H1 (cell line): Measurements from ENCODE around the gene NF1. TPM values are rescaled to one million over a fixed set of nuclear protein-coding genes. Genes with fewer than 3 reads are reported as not detected.

ENCODE experiments used
- CTCF ChIA-PET: fragments of 300-600 bp; sonication (Branson Sonifier 250); formaldehyde crosslinking; loops from one replicate; lab custom pipeline; 2021; ENCODE audit not compliant: partially characterized antibody; lab: Charles Lee
- POLR2A ChIA-PET: fragments of 300-600 bp; sonication (Branson Sonifier 250); formaldehyde crosslinking; loops from one replicate; lab custom pipeline; 2021; ENCODE audit warnings: inconsistent platforms; ENCODE audit not compliant: partially characterized antibody; lab: Charles Lee
- DNase-seq, 2 experiments: peaks; one replicate each; pipeline versions ENCODE4 v3.0.0 to v3.0.0-alpha.2; 2010 to 2022; ENCODE audit warnings: low spot score in 2 of 2, low read depth in 1 of 2, mixed read lengths in 1 of 2
- FAIRE-seq: peaks from 2 replicates; lab custom pipeline; 2011; peaks lifted over from hg19 to GRCh38; lab: Jason Lieb, UNC
- H2AFZ ChIP-seq: 2 replicates; pipeline ENCODE4 v1.8.1; 2012; ENCODE audit warnings: low read length, inconsistent platforms
- H2AK5ac ChIP-seq: 2 replicates; pipeline ENCODE4 v1.6.1; 2013; ENCODE audit warnings: low read depth, low read length
- H2BK120ac ChIP-seq: replicated peaks from 2 replicates; pipeline ENCODE3; 2013; ENCODE audit warnings: low read depth, low read length, inconsistent platforms
- H2BK12ac ChIP-seq: 2 replicates; pipeline ENCODE4 v1.6.1; 2013; ENCODE audit warnings: low read depth, low read length
- H2BK15ac ChIP-seq: 2 replicates; pipeline ENCODE4 v1.6.1; 2013; ENCODE audit warnings: low read length
- H2BK20ac ChIP-seq: 2 replicates; pipeline ENCODE4 v1.6.1; 2013; ENCODE audit warnings: low read length
- H2BK5ac ChIP-seq: 2 replicates; pipeline ENCODE4 v1.6.1; 2013; ENCODE audit warnings: low read depth, low read length
- H3K14ac ChIP-seq: 2 replicates; pipeline ENCODE4 v1.6.1; 2013; ENCODE audit warnings: inconsistent platforms; ENCODE audit not compliant: insufficient read length
- H3K18ac ChIP-seq: 2 replicates; pipeline ENCODE4 v1.6.1; 2013; ENCODE audit warnings: low read length; ENCODE audit errors: extremely low read depth
- H3K23ac ChIP-seq: 2 replicates; pipeline ENCODE4 v1.6.1; 2013; ENCODE audit warnings: inconsistent platforms; ENCODE audit not compliant: insufficient read length
- H3K23me2 ChIP-seq: 2 replicates; pipeline ENCODE4 v1.6.1; 2013; ENCODE audit warnings: low read depth, low read length
- H3K27ac ChIP-seq: 2 replicates; pipeline ENCODE4 v1.6.1; 2011; ENCODE audit warnings: low read depth, low read length, inconsistent platforms
- H3K27me3 ChIP-seq, 4 experiments: replicated peaks in 1 of 4; 1 replicate in 1 of 4; 2 replicates in 3 of 4; pipeline versions ENCODE4 v1.6.1 to v1.8.1; 2011 to 2013; ENCODE audit warnings: low read length in 3 of 4, mild to moderate bottlenecking in 3 of 4, inconsistent platforms in 2 of 4, mixed read lengths in 2 of 4, moderate library complexity in 1 of 4; ENCODE audit not compliant: control insufficient read depth in 3 of 4, insufficient read depth in 3 of 4; ENCODE audit errors: extremely low read depth in 1 of 4
- H3K36me3 ChIP-seq, 4 experiments: 2 replicates each; pipeline versions ENCODE4 v1.6.1 to v1.8.1; 2011 to 2013; ENCODE audit warnings: mild to moderate bottlenecking in 4 of 4, low read length in 3 of 4, moderate library complexity in 2 of 4, control low read depth in 1 of 4, inconsistent platforms in 1 of 4; ENCODE audit not compliant: insufficient read depth in 4 of 4, control insufficient read depth in 2 of 4
- H3K4ac ChIP-seq: replicated peaks from 2 replicates; pipeline ENCODE3; 2013; ENCODE audit warnings: low read length, low read depth, mixed read lengths, inconsistent platforms; ENCODE audit not compliant: insufficient read length
- H3K4me1 ChIP-seq, 4 experiments: replicated peaks in 1 of 4; 1 replicate in 1 of 4; 2 replicates in 3 of 4; pipeline versions ENCODE4 v1.6.1 to v1.8.1; 2011 to 2013; ENCODE audit warnings: low read length in 3 of 4, inconsistent platforms in 2 of 4, mixed read lengths in 1 of 4; ENCODE audit not compliant: insufficient read depth in 4 of 4, control insufficient read depth in 3 of 4
- H3K4me2 ChIP-seq, 2 experiments: 2 replicates each; pipeline versions ENCODE4 v1.6.1 to v1.8.1; 2011 to 2013; ENCODE audit warnings: low read depth in 2 of 2, low read length in 2 of 2, control low read depth in 1 of 2, inconsistent platforms in 1 of 2, mild to moderate bottlenecking in 1 of 2; ENCODE audit not compliant: insufficient read depth in 1 of 2
- H3K4me3 ChIP-seq, 4 experiments: fragments of 200-600, 300-600 bp in 1 of 4; sonication (generic), shearing (Covaris generic), sonication (Bioruptor Twin) in 1 of 4; 2 replicates each; pipeline versions ENCODE4 v1.5.1 to v1.8.1; 2011 to 2016; ENCODE audit warnings: low read length in 4 of 4, low read depth in 3 of 4, control low read depth in 2 of 4, inconsistent platforms in 2 of 4, mild to moderate bottlenecking in 2 of 4, mixed read lengths in 1 of 4, moderate library complexity in 1 of 4; ENCODE audit not compliant: insufficient read depth in 2 of 4; ENCODE audit errors: extremely low read depth in 1 of 4
- H3K56ac ChIP-seq: replicated peaks from 2 replicates; pipeline ENCODE3; 2013; ENCODE audit warnings: low read depth, mild to moderate bottlenecking, mixed read lengths, low read length, inconsistent platforms; ENCODE audit not compliant: insufficient read length
- H3K79me1 ChIP-seq: 2 replicates; pipeline ENCODE4 v1.6.1; 2013; ENCODE audit warnings: low read depth, low read length, control low read depth
- H3K79me2 ChIP-seq, 2 experiments: 2 replicates each; pipeline versions ENCODE4 v1.6.1 to v1.8.1; 2012 to 2013; ENCODE audit warnings: low read length in 2 of 2, mild to moderate bottlenecking in 2 of 2, inconsistent platforms in 1 of 2; ENCODE audit not compliant: insufficient read depth in 2 of 2, control insufficient read depth in 1 of 2
- H3K9ac ChIP-seq, 4 experiments: replicated peaks in 1 of 4; 1 replicate in 1 of 4; 2 replicates in 3 of 4; pipeline versions ENCODE4 v1.6.1 to v1.8.1; 2011 to 2013; ENCODE audit warnings: low read depth in 3 of 4, low read length in 3 of 4, control low read depth in 2 of 4, mild to moderate bottlenecking in 2 of 4, moderate library complexity in 2 of 4, inconsistent platforms in 1 of 4; ENCODE audit errors: extremely low read depth in 1 of 4
- H3K9me3 ChIP-seq, 2 experiments: 2 replicates each; pipeline versions ENCODE4 v1.6.1 to v1.8.1; 2012 to 2013; ENCODE audit warnings: mild to moderate bottlenecking in 2 of 2, moderate library complexity in 2 of 2, control low read depth in 1 of 2, inconsistent platforms in 1 of 2, low read depth in 1 of 2, low read length in 1 of 2, mixed read lengths in 1 of 2; ENCODE audit not compliant: insufficient read depth in 2 of 2
- H4K20me1 ChIP-seq, 2 experiments: replicated peaks in 1 of 2; 2 replicates each; pipeline versions ENCODE3 to v1.8.1; 2011 to 2013; ENCODE audit warnings: inconsistent platforms in 2 of 2, low read length in 2 of 2, mild to moderate bottlenecking in 1 of 2; ENCODE audit not compliant: insufficient read depth in 2 of 2, control insufficient read depth in 1 of 2
- H4K5ac ChIP-seq: 2 replicates; pipeline ENCODE4 v1.6.1; 2013; ENCODE audit warnings: low read length, low read depth, mixed read lengths, inconsistent platforms; ENCODE audit not compliant: insufficient read length
- H4K8ac ChIP-seq: 2 replicates; pipeline ENCODE4 v1.8.0; 2013; ENCODE audit warnings: mild to moderate bottlenecking, moderate library complexity, low read length, inconsistent platforms; ENCODE audit not compliant: insufficient read depth; ENCODE audit errors: extremely low read depth
- H4K91ac ChIP-seq: replicated peaks from 2 replicates; pipeline ENCODE3; 2013; ENCODE audit warnings: low read length, mixed read lengths, inconsistent platforms; ENCODE audit not compliant: insufficient read length
- ASH2L ChIP-seq: fragments of 200-600, 300-600 bp; sonication (generic); IDR thresholded peaks from one replicate; pipeline ENCODE4 v1.7.1; 2017; ENCODE audit warnings: low read length
- FOSL1 ChIP-seq: IDR thresholded peaks from 2 replicates; pipeline ENCODE4 v1.6.1; 2011; ENCODE audit warnings: mild to moderate bottlenecking, low read depth, low read length, moderate library complexity; ENCODE audit not compliant: insufficient read depth
- WGBS, 2 experiments: shearing (Covaris generic) in 1 of 2; methylation state at CpG; one replicate each; pipeline versions ENCODE4 v1.1.6 to v1.1.7; 2013 to 2015; ENCODE audit warnings: low lambda C conversion rate in 2 of 2, mixed read lengths in 2 of 2, inconsistent platforms in 1 of 2, low coverage in 1 of 2, missing lambda C conversion rate in 1 of 2; ENCODE audit not compliant: insufficient replicate concordance in 2 of 2, insufficient coverage in 1 of 2, insufficient read length in 1 of 2; ENCODE audit errors: extremely low coverage in 1 of 2, missing lambda C conversion rate in 1 of 2; 5-methylcytosine and 5-hydroxymethylcytosine counted together
- polyA plus RNA-seq, 7 experiments: library from polyadenylated mRNA; depleted of rRNA in 3 of 7; stranded (reverse) in 5 of 7; unstranded in 2 of 7; fragments of >200 nt in 5 of 7; fragments of 200-250 nt in 2 of 7; gene quantifications; 1 replicate in 5 of 7; 2 replicates in 1 of 7; 4 replicates in 1 of 7; pipeline versions ENCODE4 v1.2.1 to v1.2.3, GENCODE V29; 2011 to 2013; ENCODE audit warnings: missing spikeins in 2 of 7, mixed read lengths in 2 of 7
- total RNA-seq: library from RNA; stranded (reverse); fragmentation: NEBNext Ultra II Directional; extraction: Animal tissue kit (Norgen Biotek cat#: 25700); gene quantifications from 2 replicates; pipeline ENCODE4 v1.2.1, GENCODE V29; 2021

Gene NF1
- total and polyA plus RNA-seq, 2 of the 8 experiments (the other 6 are each of a cell fraction or from before 2014, with no cell fraction given): 19.3 to 29.6 TPM

- H3K4me2 ChIP-seq: no peak overlapping the region
- no peaks in the 10 kb centered on the region for H3K9me3 ChIP-seq
- H2AFZ ChIP-seq: no peak overlapping the region
- no peak overlapping the region for H2BK12ac ChIP-seq
- H3K9ac ChIP-seq: no peak overlapping the region
- H3K4me3 ChIP-seq: no peak overlapping the region
- no peak overlapping the region for H3K14ac ChIP-seq
- no peak overlapping the region for H2BK20ac ChIP-seq
- H3K18ac ChIP-seq: no peak overlapping the region
- no peaks in the 10 kb centered on the region for H3K23me2 ChIP-seq
- H3K79me2 ChIP-seq: no peaks in the 10 kb centered on the region
- H4K5ac ChIP-seq: no peak overlapping the region
- no peak overlapping the region for H2AK5ac ChIP-seq
- H3K79me1 ChIP-seq: no peaks in the 10 kb centered on the region
- no peak overlapping the region for H3K27ac ChIP-seq
- no peak overlapping the region for H4K8ac ChIP-seq
- H2BK15ac ChIP-seq: no peak overlapping the region
- no peaks in the 10 kb centered on the region for H3K27me3 ChIP-seq
- no peak overlapping the region for H3K56ac ChIP-seq
- no peak overlapping the region for H3K23ac ChIP-seq
- DNase-seq (no peak), FAIRE-seq (no peak)
- no peaks in the 10 kb centered on the region for H3K4me1 ChIP-seq
- no peak overlapping the region for H3K4ac ChIP-seq
- no peak overlapping the region for H2BK5ac ChIP-seq
- H2BK120ac ChIP-seq: no peak overlapping the region
- H3K36me3 ChIP-seq: no peaks in the 10 kb centered on the region
- POLR2A ChIA-PET: no interaction called here
- H4K20me1 ChIP-seq: no peaks in the 10 kb centered on the region
- no peak overlapping the region for H4K91ac ChIP-seq
- 47% methylated on average over 2 of the region's 2 CpGs; no CpG with 5 or more reads in 1 of the 2 experiments for WGBS, 2 experiments
- CTCF ChIA-PET: interaction anchor here (0.7 kb wide), 1 partner anchor 271 kb away, joined by 4 read pairs; no protein-coding TSS in a partner anchor
- no peak for TF ChIP-seq FOSL1
- TF ChIP-seq ASH2L: no peak
Observed at GRCh38 chr17:31310260-31310659, 215.5 kb downstream of the NF1 start.
